Measurements from ENCODE around the gene C1QTNF12. TPM values are rescaled to one million over a fixed set of nuclear protein-coding genes. Genes with fewer than 3 reads are reported as not detected.

Gene C1QTNF12
- total and polyA plus RNA-seq, 2 donors (not counting 3 experiments of a cell fraction or from before 2014, with no cell fraction given) = 1.0 to 1.9 TPM

- intact Hi-C loops (cut with micrococcal nuclease) = loop anchor here (2.0 kb wide), 1 partner anchor 27 kb away; the partner anchor contains the start of genes B3GALT6 and SDF4
- H3K9ac ChIP-seq (replicated peaks; ENCODE audit: extremely low read depth, insufficient read depth, low read length) = no peak overlapping the region
- peak overlapping the region; percentile 72 for H3K27ac ChIP-seq (ENCODE audit: insufficient read depth, low read depth, low read length)
- H2AFZ ChIP-seq (ENCODE audit: low read depth, low read length) = no peak overlapping the region
- POLR2A ChIA-PET = no interaction called here
- no peak for DNase-seq (ENCODE audit: low read depth, low spot score)
- H3K27me3 ChIP-seq (ENCODE audit: control insufficient read depth in 2 of 2, insufficient read depth in 2 of 2, low read length in 2 of 2) = no peaks in the 10 kb centered on the region
- no peak for FAIRE-seq
- peaks cover 16% of the 10 kb centered on the region for H3K79me2 ChIP-seq (ENCODE audit: control insufficient read depth, insufficient read depth, low read length)
- CTCF ChIA-PET = interaction anchor here (0.9 to 1.3 kb wide), 3 partner anchors 14 to 31 kb away, joined by 3 to 9 read pairs (median 3); partner anchors contain the start of gene UBE2J2
- dilution Hi-C loops (cut with MboI; ENCODE audit: extremely low pct_ligation_motif_present, low sequenced_read_pairs) = no loop called here
- no peak overlapping the region for H3K4me2 ChIP-seq (ENCODE audit: insufficient read depth, low read length)
- H3K9me3 ChIP-seq (replicated peaks; ENCODE audit: control insufficient read depth, insufficient read depth, low read length) = no peaks in the 10 kb centered on the region
- no peaks in the 10 kb centered on the region for H3K9me1 ChIP-seq (replicated peaks; ENCODE audit: control insufficient read depth, extremely low read depth, insufficient read depth, low read length)
- no peak overlapping the region for H3K4me3 ChIP-seq (replicated peaks in 1 of 3; ENCODE audit: insufficient read depth in 1 of 3, low read depth in 1 of 3, low read length in 3 of 3)
- peaks cover 21% of the 10 kb centered on the region for H3K4me1 ChIP-seq (ENCODE audit: control insufficient read depth, extremely low read depth, insufficient read depth, low read length)
- peaks cover 9 to 34% of the 10 kb centered on the region in 2 experiments for H3K36me3 ChIP-seq (ENCODE audit: control insufficient read depth in 2 of 2, extremely low read depth in 1 of 2, insufficient read depth in 2 of 2, low read length in 2 of 2)
- BruUV-seq (replicated peaks) = no TSS peak
- TF ChIP-seq FOS (IDR thresholded peaks at IDR 0.05; ENCODE audit: borderline replicate concordance, insufficient read depth, low read length) = no peak
- no peak for TF ChIP-seq JUN (IDR thresholded peaks at IDR 0.05; ENCODE audit: borderline replicate concordance, insufficient read depth, insufficient read length, low read depth)
- TF ChIP-seq POLR2A (IDR thresholded peaks at IDR 0.05; ENCODE audit: low read depth, low read length) = no peak
- TF ChIP-seq EZH2 (IDR thresholded peaks at IDR 0.05; ENCODE audit: borderline replicate concordance, low read depth, low read length, severe bottlenecking) = no peak
- no peak for TF ChIP-seq POLR2AphosphoS5 (IDR thresholded peaks at IDR 0.05; ENCODE audit: insufficient read depth, low read depth, low read length)
- TF ChIP-seq GATA2 (IDR thresholded peaks at IDR 0.05; ENCODE audit: insufficient read depth, insufficient read length, low read depth, low read length) = no peak
- no peak for TF ChIP-seq MYC (IDR thresholded peaks at IDR 0.05; ENCODE audit: low read depth, low read length)
- no peak for TF ChIP-seq MAX (IDR thresholded peaks at IDR 0.05; ENCODE audit: insufficient read depth, insufficient read length)
- TF ChIP-seq CTCF (IDR thresholded peaks at IDR 0.05; ENCODE audit: extremely low read depth in 1 of 2, insufficient read depth in 1 of 2, low read depth in 1 of 2, low read length in 2 of 2) = no peak
- no peaks in the 10 kb centered on the region for H4K20me1 ChIP-seq (replicated peaks; ENCODE audit: control insufficient read depth, extremely low read depth, insufficient read depth, low read length)
These were observed 13.6 kb upstream of the C1QTNF12 start for GRCh38 chr1:1259951-1260600.
